NCI-H2227 (cell line): ENCODE measurements around the gene KRTAP4-5.
"Not testable (repeated sequence)": the region's sequence is repeated elsewhere in the genome, so short reads cannot be mapped to it uniquely, and the experiment has no call there.

Experiments
- DNase-seq: peaks from one replicate; lab custom pipeline; 2025; ENCODE audit not compliant: unreplicated experiment; lab: John Stamatoyannopoulos, UW

KRTAP4-5 gene

DNA sequence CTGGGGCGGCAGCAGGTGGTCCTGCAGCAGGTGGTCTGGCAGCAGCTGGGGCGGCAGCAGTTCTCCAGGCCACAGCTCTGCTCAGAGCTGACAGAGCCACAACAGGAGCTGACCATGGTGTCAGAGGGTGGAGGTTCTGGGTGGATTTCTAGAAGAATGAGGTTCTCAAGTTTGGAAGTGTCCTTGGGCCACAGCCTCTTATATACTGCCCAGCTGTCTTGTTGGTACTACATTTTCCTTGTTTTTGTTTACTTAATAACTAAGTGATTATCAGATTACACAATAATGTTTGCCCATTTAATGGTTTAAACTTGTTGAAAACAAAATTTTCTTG, at the start of gene KRTAP4-5:
Gene KRTAP4-5, minus strand, starts transcription at position 174 of the 334 bp plus-strand sequence. Its CDS starts 58 bp downstream, at position 116.
- DNase-seq, result no peak

DNA sequence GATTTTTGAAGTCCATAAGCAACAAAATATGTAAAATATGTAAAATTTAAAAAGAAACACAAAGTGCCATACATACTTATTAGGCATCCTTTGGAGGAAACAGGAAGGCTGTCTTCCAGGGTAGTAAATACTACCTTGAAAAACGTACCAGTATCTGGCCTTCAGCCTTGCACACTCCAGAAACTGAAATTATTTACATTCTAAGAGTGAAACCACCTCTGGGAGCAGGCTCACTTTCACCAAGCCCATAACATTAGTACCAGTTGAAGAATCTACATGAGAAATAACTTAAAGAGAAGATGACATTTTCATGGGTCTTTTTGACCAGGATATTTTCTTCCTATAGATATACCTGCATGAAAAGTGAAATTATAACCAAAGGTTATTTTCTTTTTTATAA, 46.4 kb upstream of the KRTAP4-5 start:
- DNase-seq, result no peak

DNA sequence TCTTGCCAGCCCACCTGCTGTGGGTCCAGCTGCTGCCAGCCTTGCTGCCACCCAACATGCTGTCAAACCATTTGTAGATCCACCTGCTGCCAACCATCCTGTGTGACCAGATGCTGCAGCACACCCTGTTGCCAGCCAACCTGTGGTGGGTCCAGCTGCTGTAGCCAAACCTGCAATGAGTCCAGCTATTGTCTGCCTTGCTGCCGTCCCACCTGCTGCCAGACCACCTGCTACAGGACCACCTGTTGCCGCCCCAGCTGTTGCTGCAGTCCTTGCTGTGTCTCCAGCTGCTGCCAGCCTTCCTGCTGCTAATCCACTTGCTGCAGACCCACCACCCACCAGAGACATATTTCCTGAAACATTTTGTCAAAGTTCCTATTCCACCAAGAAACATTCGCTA, 40.7 kb upstream of the KRTAP4-5 start:
- no peak for DNase-seq

DNA sequence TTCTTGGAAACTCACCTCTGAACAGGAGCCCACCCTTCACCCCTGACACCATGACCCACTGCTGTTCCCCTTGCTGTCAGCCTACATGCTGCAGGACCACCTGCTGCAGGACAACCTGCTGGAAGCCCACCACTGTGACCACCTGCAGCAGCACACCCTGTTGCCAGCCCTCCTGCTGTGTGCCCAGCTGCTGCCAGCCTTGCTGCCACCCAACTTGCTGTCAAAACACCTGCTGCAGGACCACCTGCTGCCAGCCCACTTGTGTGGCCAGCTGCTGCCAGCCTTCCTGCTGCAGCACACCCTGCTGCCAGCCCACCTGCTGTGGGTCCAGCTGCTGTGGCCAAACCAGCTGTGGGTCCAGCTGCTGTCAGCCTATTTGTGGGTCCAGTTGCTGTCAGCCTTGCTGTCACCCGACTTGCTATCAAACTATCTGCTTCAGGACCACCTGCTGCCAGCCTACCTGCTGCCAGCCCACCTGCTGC, 40.3 kb upstream of the KRTAP4-5 start, which contains the start of gene KRTAP9-1:
Gene KRTAP9-1, plus strand, starts transcription at position 51 of the 482 bp plus-strand sequence. Its CDS starts 0 bp downstream, at position 51.
- DNase-seq, result not testable (repeated sequence)

DNA sequence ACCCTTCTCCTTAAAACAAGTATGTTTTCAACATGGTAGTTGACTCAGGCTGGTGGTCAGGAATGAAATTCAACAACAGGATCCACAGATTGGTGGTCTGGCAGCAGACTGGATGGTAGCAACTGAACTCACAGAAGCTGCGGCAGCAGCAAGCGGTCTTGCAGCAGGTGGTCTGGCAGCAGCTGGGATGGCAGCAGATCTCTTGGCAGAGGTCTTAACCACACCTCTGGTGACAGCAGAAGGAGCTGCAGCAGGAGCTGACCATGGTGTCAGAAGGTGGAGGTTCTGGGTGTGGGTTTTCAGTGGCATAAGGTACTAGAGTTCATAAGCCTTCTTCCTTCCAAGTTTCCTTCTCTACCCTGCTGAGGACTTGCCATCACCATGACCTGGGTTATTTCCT, 37.2 kb upstream of the KRTAP4-5 start:
- no peak for DNase-seq

DNA sequence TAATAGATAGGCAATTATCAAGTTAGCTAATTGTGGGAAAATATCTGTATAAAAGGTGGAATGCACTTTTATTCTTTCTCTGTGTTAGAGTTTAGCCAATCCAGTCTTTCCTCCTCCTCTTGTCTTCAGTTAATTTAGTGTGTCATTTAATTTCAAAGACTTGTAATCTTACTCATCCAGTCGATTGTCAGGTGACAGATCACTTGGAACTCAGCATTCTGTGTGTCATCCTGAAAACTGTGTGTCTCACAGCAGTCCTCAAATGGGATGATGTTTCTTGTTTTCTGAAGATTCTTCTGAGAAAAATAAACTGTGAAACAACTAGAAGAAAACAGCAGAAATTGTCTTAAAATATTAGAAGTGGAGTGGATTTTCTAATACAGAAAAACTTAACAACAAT, 35.4 kb upstream of the KRTAP4-5 start:
- no peak for DNase-seq

DNA sequence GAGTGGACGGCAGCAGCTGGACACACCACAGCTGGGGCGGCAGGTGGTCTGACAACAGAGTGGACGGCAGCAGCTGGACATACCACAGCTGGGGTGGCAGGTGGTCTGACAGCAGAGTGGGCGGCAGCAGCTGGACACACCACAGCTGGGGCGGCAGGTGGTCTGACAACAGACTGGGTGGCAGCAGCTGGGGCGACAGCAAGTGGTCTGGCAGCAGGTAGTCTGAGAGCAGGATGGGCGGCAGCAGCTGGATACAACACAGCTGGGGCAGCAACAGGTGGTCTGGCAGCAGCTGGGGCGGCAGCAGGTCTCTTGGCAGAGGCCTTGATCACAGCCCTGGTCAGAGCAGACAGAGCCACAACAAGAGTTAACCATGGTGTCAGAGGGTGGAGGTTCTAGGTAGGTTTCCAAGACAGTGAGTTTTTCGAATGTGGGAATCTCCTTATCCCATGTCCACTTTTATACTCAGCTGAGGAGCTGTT, 34.9 kb upstream of the KRTAP4-5 start, which contains the start of gene KRTAP4-1:
Gene KRTAP4-1, minus strand, starts transcription at position 432 of the 482 bp plus-strand sequence. Its CDS starts 57 bp downstream, at position 375.
- no peak for DNase-seq

DNA sequence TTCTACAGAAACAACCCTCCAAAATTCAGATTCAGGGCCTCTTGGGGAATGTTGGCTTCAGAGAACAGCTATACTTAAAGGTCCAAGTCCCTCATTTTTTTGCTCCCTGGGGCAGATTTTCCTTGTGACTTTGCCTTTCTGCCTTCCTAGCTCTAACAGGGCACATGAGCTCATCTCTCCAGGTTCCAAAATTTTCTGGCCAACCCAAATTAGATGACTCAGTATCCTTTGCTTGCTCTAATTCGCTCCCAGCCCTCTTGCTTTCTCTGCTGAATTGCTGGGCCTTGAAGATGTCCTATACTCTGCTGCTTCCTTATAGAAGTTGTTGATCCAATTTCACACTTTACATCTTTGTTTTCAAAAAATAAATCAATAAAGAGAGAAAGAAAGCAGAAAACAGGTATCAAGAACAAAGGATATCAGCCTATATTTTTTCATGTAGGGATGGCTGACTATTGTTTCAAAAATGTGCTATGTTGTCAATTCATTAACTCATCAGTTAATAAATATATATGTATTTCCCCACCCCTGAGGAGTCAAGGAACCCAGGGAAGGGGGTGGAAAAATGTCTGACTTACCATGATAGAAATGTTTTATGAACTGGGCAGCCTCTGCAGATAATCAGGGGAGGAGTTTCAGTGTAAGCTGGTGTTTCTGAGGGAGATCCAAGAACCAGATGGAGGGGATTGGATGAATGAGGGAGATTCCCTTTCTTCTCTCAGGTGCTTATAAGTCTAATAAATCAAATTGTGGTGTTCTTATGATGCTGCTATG, 29.4 kb upstream of the KRTAP4-5 start:
- DNase-seq, result no peak

DNA sequence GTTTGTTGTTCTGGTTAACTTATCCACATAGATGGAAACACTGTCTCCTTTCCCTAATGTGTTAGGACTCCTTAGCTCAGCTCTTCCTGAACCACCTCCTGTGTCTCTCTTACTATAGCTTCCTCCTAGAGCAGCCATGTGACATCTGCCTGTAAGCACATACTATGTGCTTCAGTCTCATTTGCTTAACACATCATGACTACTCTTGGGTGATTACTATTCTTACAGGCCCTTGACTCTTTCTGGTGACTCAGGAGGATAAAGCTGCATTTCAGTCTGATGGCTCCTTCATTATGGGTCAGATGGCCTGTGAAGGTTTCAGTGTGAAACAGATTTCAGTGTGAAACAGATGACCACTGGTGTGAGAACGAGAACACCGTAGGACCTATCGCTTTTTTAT, 28.7 kb upstream of the KRTAP4-5 start:
- DNase-seq, result no peak

DNA sequence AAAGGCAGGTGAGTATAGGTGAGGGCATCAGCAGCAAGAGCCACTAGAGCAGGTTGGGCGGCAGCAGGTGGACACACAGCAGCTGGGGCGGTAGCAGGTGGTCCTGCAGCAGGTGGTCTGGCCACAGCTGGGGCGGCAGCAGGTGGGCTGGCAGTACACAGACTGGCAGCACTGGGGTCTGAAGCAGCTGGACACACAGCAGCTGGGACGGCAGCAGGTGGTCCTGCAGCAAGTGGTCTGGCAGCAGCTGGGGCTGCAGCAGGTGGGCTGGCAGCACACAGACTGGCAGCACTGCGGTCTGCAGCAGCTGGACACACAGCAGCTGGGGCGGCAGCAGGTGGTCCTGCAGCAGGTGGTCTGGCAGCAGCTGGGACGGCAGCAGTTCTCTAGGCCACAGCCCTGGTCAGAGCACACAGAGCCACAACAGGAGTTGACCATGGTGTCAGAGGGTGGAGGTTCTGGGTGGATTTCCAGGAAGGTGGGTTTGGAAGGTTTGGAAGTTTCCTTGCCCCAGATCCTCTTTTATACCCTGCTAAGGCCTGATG, 28.2 kb upstream of the KRTAP4-5 start, which contains the start of gene KRTAP4-2:
Gene KRTAP4-2, minus strand, starts transcription at position 495 of the 545 bp plus-strand sequence. Its CDS starts 57 bp downstream, at position 438.
- DNase-seq, result no peak

DNA sequence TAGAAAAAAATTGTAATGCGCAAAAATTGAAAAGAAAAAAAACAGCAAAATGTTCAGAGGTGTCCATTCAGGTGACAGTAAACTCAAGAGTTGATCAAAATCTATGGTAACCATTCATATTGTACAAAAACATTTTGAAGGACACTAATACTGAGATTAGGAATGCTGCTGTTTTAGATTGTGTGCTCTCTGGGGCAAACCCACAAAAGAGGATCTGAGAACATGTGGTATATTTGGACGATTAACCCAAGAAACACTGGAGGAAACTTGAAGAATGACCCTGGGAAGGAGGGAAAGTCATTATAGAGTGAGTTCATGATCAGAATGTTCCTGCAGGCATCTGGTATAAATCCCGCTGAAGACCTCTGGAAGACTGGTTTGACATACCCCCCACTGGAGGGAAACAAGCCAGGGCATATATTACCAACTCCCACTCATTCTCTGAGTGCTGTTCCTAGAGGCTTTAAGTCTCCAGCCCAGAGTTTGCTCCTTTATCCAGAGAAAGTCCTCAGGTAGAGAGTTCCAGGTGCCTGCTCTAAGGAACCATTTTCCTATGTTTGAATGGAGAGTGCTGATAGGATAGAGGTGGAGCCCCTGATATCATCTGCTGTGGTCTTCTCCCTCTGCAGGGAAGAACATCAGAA, 27.2 kb upstream of the KRTAP4-5 start:
- DNase-seq, result no peak

DNA sequence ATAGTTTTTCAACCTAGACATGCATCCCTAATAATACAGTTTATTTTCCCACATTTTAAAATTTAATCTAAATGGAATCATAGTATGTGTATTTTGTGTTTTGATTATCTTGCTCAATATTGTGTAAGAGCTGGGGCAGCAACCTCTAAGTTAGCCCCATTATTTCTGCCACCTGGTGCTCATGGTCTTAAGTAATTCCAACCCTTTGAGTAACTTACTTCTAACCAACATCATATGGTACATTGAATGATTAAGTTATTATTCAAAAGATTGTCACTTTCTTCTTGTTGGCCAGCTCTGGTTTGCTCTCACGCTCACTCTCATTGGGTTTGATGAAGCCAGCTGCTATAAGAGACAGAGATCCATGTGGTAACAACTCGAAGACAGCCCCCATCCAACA, 22.3 kb upstream of the KRTAP4-5 start:
- no peak for DNase-seq

DNA sequence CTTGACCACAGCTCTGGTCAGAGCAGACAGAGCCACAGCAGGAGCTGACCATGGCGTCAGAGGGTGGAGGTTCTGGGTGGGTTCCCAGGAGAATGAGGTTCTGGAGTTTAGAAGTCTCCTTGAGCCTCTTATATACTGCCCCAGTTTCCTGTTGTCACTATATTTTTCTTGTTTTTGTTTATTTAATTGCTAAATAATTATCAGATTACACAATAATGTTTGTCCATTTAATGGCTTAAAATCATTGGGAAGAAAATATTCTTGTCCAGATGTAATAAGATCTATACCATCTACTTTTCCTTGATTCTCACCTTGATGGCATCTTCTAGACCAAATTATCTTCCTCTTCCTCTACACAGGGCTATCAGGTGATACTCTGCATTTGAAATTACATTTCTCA, 18.5 kb upstream of the KRTAP4-5 start, which contains the start of gene KRTAP4-3:
Gene KRTAP4-3, minus strand, starts transcription at position 101 of the 400 bp plus-strand sequence. Its CDS starts 49 bp downstream, at position 52.
- DNase-seq, result no peak

DNA sequence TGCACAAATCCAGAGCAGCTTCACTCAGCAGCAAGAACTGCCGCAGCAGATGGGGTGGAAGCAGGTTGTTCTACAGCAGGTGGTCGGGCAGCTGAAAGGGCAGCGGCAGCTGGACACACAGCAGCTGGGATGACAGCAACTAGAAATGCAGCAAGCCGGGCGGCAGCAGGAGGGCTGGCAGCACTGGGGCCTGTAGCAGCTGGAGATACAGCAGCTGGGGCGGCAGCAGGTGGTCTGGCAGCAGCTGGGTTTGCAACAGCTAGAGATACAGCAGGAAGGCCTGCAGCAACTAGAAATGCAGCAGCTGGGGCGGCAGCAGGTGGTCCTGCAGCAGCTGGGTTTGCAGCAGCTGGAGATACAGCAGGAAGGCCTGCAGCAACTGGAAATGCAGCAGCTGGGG, 17.9 kb upstream of the KRTAP4-5 start:
- DNase-seq, result no peak

DNA sequence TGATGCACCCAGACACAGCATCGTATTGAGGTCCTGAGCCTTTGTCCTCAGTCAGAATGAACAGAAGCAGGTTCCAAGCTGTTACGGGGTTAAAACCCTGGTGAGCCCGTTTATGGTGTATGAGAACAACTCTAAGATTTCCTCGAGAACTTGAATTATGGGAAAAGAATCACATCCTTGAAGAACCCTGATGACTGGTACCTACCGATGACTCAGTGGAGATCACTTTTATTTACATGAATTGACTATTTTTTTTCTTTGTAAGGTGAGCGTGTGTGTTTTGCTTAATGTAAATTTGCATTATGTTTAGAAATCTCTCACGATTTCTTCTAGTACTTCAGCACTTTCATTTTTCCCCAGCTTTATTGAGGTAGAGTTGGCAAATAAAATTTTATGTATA, 14.2 kb upstream of the KRTAP4-5 start:
- no peak for DNase-seq

DNA sequence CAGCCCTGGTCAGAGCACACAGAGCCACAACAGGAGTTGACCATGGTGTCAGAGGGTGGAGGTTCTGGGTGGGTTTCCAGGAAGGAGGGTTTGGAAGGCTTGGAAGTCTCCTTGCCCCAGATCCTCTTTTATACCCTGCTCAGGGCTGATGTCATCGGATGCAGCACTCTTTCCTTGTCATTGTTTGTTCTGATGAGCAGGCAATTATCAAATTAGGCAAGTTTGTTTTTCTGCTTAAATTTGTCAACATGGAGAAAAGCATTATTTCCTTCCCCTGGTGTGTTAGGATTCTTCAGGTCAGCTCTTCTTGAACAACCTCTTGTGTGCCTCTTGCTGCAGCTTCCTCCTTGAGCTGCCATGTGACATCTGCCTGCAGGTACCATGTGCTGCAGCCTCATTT, 11.0 kb upstream of the KRTAP4-5 start, which contains the start of gene KRTAP4-4:
Gene KRTAP4-4, minus strand, starts transcription at position 101 of the 400 bp plus-strand sequence. Its CDS starts 57 bp downstream, at position 44.
- DNase-seq, result no peak

DNA sequence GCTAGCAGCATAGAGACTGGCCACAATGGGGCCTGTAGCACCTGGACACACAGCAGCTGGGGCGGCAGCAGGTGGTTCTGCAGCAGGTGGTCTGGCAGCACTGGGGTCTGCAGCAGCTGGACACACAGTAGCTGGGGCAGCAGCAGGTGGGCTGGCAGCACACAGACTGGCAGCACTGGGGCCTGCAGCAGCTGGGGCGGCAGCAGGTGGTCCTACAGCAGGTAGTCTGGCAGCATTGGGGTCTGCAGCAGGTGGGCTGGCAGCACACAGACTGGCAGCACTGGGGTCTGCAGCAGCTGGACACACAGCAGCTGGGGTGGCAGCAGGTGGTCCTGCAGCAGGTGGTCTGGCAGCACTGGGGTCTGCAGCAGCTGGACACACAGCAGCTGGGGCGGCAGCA, 10.6 kb upstream of the KRTAP4-5 start:
- not testable (repeated sequence) for DNase-seq

DNA sequence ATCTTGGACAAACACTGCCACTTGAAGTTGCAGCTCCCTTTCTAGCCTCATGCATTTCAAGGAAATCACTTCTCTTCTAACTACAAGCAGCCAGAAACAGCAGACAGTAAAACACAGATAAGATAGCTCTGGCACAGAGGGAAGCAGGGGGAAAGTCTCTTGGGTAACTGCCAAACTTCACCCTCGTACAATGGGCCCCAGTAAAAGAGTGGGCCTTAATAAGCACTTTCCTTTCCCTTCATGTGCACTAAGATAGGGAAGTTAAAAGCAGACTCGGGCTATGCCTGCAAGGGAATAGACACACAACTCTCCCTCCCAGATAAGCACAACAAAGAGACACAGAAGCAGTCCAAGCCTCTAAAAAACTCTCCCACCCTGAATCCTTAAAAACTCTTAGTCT, 4.2 kb upstream of the KRTAP4-5 start:
- peak; percentile 20 for DNase-seq

DNA sequence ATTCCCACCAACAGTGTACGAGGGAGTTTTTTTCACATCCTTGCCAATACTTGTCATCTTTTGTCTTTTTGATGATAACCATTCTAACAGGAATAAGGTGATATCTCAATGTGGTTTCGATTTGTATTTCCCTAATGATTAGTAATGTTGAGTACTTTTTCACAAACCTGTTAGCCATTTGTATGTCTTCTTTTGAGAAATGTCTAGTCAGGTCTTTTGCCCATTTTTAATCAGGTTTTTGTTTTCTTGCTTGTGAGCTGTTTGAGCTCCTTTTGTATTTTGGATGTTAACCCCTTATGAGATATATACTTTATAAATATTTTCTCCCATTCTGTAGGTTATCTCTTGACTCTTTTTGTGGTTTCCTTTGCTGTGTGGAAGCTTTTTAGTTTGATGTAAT, 1.9 kb upstream of the KRTAP4-5 start:
- DNase-seq, result no peak

DNA sequence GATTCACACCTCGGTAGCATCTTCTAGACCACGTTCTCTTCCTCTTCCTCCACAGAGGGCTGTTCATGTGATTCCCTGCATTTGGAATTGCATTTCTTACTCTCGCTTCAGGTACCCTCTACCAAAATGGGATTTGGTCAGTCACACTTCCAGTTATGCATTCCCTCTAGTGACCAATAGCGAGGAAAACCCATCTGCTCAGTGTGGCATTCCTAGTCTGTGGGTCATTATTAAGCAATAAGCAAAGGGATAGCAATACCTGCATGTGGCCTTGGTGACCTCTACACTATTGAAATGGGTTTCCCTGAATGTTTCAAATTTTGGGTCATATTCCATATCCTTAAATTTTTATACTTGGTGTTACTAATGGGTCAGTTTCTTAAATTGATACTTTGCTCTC, 401 bp upstream of the KRTAP4-5 start:
- no peak for DNase-seq

DNA sequence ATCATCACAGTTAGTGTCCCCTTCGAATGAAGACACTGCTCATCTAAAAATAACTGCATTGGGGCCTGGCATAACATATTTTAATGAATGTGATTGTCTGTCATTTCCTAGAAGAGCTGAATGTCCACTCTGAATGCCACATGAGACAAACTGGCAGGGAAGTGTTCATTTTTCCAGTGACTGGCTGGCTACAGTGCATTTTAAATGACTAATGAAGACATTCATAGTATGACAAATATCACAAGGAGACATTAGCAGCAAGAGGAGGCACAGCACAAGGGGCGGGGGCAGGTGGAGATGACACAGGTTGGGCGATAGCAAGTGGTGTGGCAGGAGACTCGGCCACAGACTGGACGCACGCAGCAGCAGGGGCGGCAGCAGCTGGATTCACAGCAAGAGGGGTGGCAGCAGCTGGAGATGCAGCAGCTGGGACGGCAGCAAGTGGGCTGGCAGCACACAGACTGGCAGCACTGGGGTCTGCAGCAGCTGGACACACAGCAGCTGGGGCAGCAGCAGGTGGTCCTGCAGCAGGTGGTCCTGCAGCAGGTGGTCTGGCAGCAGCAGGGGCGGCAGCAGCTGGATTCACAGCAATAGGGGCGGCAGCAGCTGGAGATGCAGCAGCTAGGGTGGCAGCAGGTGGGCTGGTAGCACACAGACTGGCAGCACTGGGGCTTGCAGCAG, 514 bp downstream of the KRTAP4-5 start:
- not testable (repeated sequence) for DNase-seq
